Left hindlimb (tissue), 1 donor: ENCODE measurements around the gene CDCA3.
"Not testable (repeated sequence)": the region's sequence is repeated elsewhere in the genome, so short reads cannot be mapped to it uniquely, and the experiment has no call there.

Experiments used
- DNase-seq: peaks from one replicate; pipeline ENCODE4 v3.0.0-alpha.2; 2018

Gene CDCA3

DNA sequence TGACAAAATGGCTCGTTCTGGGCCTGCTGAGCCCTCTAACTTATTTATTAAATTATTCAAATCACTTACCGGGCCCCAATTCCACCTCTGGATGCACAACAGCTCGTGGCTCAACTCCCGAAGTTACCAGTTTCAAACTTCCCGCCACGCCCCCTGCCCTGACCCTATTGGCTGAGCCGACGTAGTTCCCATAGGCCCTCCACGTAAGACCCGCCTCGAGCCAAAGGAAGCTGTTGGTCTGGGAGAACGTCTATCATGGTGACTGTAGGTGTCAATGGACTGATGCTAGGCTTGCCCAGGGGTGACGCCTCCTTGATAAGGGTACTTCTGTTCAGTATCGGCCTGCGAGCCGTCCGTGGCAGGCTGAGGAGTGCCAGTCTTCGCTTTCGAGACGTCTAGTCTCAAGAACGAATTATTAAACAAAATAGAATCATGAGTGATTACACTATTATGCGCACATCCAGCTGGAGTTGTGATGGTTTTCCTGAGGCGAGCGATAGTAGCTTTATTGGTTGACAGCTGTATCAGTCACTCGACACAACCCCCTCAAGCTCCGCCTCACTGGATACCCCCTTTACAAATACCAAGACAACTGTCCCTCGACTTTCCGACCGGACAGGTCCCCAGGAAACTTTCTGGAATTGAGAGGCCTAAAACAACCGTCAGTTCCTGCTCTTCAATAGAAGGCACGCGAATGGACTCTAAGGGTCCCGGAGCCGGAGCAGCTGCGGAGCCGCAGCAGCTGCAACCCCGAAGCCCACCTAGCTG, at the start of gene CDCA3:
CDCA3 (minus strand) TSS at position 134 of the 768 bp plus-strand sequence. CDS start 334 bp downstream, outside the sequence.
- peak; percentile 96 for DNase-seq

DNA sequence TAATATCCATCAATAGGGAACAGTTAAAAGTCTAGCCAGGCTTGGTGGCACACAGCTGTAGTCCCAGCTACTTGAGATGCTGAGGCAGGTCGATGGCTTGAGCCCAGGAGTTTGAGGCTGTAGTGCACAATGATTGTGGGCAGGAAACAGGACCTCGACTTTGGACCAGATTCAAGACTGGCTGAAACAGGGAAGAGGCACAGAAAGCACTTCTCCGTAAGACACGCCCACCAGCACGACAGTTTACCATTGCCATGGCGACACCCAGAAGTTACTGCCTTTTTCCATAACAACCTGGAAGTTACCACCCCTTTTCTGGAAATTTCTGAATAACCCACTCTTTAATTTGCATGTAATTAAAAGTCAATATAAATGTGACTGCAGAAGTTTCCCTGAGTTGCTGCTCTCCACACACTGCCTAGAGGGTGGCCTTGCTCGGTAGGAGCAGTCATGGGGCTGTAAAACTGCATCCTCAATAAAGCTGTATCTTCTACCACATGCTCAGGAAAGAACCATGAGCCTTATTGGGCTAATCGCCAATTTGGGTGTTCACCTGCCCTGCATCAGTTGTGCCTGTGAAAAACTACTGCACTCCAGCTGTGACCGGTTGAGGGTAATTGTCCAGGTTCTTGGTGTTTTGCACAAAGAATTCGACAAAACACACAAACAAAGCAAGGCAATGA, 48.9 kb upstream of the CDCA3 start:
- peak; percentile 68 for DNase-seq

DNA sequence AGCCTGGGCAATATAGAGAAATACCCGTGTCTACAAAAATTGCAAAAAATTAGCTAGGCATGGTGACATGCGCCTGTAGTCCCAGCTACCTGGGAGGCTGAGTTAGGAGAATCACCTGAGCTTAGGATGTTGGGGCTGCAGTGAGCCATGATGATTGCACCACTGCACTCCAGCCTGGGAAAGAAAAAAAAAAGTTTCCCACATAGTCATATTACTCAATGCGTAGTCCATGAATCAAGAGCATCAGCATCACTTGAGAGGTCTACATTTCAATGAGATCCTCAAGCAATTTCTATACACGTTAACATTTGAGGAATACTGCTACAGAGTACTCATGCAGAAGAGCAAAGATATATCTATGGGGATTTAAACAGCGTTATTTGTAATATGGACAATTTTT, 48.3 kb upstream of the CDCA3 start:
- no peak for DNase-seq

DNA sequence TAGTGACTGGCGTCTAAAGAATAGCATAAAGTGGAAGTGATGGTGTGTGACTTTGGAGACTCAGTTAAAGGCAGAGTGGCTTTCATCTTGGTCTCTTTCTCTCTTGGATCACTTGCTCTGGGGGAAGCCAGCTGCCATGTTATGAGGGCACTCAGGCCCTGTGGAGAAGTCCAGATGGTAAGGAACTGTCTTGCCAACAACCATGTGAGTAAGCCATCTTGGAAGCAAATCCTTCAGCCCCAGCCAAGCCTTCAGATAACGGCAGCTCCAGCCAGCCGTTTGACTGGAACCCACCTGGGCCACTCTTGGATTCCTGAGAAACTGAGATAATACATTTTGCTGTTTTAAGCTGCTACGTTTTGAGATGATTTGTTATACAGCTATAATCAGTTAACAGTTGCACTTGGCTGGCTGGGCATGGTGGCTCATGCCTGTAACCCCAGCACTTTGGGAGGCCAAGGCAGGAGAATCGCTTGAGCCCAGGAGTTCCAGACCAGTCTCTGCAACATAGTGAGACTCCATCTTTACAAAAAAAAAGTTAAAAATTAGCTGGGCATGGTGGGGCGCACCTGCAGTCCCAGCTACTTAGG, 45.9 kb upstream of the CDCA3 start:
- DNase-seq = no peak

DNA sequence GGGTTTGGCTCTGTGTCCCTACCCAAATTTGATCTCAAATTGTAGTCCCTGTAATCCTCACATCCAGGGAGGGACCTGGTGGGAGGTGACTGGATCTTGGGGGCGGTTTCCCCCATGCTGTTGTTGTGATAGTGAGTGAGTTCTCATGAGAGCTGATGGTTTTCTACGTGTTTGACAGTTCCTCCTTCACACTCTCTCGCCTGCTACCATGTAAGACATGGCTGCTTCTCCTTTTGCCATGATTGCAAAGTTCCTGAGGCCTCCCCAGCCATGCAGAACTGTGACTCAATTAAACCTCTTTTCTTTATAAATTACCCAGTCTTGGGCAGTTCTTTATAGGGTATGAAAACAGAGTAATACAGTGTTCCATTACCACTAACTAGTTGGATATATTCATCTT, 43.2 kb upstream of the CDCA3 start:
- no peak for DNase-seq

DNA sequence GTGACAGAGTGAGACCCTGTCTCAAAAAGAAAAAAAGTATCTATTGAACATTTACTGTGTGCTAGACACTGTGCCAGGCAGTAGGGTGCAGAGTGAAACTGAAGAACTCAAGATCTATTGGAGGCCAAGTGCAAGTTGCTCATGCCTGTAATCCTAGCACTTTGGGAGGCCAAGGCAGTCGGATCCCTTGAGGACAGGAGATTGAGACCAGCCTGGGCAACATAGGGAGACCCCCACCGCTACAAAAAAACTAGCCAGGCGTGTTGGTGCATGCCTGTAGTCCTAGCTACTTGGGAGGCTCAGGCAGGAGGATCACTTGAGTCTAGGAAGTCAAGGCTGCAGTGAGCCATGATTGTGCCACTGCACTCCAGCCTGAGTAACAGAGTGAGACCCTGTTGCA, 41.6 kb upstream of the CDCA3 start:
- not testable (repeated sequence) for DNase-seq

DNA sequence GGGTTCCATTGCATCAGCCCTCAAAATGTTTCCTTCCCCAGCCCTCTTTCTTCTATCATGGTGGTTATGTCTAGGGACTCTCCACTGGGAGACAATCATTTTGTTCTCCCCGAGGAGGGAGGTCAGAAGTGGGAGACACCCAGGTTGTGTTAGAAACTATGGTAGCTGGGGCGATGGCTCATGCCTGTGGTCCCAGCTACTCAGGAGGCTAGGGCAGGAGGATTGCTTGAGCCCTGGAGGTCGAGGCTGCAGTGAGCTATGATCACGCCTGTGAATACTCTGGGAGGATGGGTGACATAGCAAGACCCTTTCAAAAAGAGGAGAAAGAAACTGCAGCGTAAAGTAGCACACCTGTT, 40.5 kb upstream of the CDCA3 start:
- DNase-seq = no peak

DNA sequence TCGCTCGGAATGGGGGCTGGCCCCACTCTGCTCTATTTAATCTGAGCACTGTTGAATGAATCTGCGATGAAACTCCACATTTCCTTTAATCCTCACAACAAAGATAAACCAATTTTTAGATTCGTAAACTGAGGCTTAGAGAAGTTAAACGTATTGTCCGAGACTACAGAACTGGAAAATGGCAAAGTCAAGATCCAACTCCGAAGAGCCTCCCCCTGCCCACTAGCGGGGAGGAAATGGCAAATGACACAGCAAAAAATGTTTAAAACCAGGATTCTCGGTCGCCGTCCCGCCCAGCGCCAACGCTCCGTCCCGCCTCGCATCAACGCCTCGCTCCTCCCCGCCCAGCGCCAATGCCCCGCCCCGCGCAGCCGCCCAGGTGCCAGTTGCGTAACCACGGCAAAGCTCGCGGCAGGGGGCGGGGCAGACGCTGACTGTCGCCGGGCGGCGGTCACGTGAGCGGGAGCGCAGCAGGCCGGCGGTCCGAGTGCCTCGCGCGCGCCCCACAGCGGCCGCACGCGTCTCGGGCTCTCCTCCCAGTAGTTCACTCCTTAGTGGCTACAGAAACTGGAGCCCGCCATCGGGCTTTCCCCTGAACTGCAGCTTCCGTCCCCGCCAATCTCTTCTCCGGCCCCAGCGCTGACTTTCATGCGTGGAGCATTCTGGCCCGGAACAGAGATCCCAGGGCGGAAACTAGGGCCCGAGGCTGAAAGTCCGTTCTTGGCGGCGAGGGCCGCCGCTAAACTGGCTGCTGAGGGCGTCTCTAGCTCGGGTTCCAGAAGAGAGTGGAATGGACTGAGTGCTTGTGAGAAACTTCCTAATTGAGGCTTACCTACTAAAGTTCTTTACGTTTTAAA, 39.9 kb upstream of the CDCA3 start:
- DNase-seq = peak; percentile 99

DNA sequence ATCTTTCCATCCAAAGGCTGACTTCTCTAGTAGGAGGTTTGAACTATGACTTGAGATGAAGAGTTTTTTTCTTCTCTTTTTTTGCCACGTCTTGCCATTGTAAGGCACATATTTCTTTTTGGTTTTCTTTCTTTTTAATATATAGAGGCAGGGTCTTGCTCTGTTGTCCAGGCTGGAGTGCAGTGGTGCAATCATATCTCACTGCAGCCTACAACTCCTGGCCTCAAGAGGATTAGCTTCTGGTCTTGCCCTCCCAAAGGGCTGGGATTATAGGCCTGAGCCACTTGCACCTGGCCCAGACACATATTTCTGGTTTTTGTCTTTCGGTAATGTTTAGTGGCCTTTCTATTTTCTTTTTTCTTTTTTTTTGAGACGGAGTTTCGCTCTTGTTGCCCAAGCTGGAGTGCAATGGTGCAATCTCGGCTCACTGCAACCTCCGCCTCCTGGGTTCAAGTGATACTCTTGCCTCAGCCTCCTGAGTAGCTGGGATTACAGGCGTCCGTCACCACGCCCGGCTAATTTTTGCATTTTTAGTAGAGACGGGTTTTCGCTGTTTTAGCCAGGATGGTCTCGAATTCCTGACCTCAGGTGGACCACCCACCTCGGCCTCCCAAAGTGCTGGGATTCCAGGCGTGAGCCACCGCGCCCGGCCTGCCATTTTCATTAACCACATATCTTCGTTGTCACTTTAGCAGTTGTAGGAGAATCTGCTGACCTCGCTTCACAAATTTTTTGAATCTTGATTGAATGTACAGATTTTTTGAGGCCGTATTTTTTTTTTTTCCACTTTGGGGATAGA, 38.9 kb upstream of the CDCA3 start:
- DNase-seq = not testable (repeated sequence)

DNA sequence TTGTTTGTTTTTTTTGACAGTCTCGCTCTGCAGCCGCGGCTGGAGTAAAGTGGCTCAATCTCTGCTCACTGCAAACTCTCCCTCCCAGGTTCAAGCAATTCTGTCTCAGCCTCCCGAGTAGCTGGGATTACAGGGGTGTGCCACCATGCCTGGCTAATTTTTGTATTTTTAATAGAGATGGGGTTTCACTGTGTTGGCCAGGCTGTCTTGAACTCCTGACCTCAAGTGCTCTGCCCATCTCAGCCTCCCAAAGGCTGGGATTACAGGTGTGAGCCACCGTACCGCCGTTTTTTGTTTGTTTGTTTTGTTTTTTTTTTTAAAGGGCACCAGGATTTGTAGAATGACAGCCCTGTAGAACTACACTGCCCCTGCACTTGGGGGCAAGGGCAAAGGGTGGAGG, 37.7 kb upstream of the CDCA3 start:
- DNase-seq = not testable (repeated sequence)

DNA sequence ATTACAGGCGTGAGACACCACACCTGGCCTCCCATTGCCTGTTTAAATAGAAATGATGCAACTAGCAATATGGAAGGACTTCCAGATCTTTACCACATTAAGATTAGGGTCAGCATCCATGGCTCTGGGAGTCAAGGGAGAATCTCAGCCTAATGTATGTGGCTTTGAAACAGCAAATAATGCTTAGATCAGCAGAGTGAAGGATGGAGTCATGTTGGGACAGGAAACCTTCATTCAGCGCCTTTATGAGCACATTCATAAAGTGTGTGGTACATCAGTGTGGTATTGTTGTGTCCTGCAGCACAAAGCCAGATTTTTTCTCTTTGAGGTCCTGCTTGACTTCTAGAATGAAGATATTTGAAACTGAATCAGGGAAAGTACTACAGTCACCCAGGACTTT, 37.3 kb upstream of the CDCA3 start:
- DNase-seq = no peak

DNA sequence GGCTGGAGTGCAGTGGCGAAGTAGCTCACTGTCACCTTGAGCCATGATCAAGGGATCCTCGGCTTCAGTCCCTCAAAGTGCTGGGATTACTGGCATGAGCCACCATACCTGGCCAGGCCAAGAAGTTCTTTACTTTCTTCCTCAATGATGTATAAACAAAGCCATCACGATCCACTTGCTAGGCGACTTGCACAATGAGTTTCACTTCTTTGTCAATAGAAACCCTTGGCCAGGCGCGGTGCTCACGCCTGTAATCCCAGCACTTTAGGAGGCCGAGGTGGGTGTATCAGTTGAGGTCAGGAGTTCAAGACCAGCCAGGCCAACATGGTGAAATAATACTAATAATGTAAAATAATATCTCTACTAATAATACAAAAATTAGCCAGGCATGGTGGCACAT, 36.4 kb upstream of the CDCA3 start:
- DNase-seq = no peak

DNA sequence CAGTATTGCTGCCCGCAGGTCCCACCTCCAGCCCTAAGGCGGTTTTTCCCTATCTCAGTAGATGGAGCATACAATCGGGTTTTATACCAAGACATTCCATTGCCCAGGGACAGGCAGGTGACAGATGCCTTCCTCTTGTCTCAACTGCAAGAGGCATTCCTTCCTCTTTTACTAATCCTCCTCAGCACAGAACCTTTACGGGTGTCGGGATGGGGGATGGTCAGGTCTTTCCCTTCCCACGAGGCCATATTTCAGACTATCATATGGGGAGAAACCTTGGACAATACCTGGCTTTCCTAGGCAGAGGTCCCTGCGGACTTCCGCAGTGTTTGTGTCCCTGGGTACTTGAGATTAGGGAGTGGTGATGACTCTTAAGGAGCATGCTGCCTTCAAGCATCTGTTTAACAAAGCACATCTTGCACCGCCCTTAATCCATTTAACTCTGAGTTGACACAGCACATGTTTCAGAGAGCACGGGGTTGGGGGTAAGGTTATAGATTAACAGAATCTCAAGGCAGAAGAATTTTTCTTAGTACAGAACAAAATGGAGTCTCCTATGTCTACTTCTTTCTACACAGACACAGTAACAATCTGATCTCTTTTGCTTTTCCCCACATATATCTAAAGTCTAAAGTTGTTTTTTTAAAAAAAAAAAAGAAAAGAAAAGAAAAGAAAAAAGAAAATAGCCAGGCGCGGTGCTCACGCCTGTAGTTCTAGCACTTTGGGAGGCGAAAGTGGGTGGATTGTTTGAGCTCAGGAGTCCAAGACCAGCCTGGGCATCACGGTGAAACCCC, 35.3 kb upstream of the CDCA3 start:
- DNase-seq = not testable (repeated sequence)

DNA sequence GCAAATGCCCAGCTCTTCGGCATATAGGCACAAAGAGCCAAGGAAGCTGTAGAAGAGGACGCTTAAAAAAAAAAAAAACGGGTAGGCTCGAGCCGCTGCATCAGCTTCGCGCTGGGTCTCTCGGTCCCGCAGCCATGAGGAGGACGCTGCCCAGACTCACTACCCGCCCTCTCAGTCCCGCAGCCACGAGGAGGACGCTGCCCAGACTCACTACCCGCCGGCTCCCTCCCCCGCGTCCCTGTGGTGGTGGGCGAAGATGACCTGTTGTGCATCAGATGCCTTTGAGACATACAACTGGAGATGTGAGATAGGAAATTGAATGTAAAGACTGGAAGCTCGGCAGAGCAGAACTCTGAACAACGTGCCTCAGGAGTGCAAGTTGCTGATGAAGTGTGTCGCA, 33.5 kb upstream of the CDCA3 start:
- DNase-seq = no peak

DNA sequence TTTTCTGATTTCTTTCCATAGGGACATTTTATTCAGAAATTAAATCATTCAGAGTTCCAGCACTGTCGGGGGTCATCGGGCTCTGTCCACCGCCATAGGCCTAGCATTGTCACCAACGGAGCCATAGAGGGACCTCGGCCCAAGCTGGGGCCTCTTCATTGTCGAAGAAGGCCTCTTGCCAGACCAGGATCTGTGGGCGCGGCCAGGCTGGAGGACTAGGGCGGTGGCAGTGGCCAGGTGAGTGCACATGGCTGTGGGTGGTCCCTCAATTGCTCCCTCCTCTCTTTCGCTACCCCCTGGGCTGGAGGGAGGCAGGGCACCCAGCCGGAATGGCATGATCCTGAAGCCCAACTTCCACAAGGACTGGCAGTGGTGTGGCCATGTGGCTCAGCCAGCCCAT, 32.6 kb upstream of the CDCA3 start:
- no peak for DNase-seq

DNA sequence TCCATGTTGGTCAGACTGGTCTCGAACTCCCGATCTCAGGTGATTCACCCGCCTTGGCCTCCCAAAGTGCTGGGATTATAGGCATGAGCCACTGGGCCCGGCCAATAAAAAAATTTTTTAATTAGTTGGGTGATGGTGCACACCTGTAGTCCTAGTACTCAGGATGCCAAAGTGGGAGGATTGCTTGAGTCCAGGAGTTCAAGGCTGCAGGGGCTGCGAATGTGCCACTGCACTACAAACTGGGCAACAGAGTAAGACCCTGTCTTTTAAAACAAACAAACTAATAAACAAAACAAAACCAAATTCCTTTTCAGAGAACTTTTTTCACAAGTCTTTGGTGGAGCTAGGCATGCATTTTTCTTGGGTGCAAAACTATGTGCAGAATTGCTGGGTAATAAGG, 32.2 kb upstream of the CDCA3 start:
- DNase-seq = no peak

DNA sequence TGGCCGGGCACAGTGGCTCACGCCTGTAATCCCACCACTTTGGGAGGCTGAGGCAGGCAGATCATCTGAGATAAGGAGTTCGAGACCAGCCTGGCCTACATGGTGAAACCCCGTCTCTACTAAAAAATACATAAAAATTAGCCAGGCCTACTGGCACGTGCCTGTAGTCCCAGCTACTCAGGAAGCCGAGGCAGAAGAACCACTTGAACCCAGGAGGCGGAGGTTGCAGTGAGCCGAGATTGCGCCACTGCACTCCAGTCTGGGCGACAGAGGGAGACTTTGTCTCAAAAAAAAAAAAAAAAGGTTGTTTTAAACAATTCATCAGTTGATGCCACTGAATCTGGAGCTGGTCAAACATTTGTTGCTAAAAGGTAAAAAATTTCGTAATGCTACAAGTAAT, 28.7 kb upstream of the CDCA3 start:
- DNase-seq = not testable (repeated sequence)

DNA sequence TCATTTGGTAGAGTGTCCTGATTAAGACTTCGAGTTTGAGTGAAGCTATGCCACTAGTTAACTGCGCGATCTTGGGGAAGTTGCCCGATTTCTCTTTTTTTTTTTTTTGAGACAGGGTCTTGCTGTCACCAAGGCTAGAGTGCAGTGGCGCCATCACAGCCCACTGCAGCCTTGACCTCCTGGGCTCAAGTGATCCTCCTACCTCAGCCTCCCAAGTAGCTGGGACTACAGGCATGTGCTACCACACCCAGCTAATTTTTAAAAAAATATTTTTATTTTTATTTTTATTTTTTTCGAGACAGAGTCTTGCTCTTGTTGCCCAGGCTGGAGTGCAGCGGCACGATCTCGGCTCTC, 22.9 kb upstream of the CDCA3 start:
- not testable (repeated sequence) for DNase-seq

DNA sequence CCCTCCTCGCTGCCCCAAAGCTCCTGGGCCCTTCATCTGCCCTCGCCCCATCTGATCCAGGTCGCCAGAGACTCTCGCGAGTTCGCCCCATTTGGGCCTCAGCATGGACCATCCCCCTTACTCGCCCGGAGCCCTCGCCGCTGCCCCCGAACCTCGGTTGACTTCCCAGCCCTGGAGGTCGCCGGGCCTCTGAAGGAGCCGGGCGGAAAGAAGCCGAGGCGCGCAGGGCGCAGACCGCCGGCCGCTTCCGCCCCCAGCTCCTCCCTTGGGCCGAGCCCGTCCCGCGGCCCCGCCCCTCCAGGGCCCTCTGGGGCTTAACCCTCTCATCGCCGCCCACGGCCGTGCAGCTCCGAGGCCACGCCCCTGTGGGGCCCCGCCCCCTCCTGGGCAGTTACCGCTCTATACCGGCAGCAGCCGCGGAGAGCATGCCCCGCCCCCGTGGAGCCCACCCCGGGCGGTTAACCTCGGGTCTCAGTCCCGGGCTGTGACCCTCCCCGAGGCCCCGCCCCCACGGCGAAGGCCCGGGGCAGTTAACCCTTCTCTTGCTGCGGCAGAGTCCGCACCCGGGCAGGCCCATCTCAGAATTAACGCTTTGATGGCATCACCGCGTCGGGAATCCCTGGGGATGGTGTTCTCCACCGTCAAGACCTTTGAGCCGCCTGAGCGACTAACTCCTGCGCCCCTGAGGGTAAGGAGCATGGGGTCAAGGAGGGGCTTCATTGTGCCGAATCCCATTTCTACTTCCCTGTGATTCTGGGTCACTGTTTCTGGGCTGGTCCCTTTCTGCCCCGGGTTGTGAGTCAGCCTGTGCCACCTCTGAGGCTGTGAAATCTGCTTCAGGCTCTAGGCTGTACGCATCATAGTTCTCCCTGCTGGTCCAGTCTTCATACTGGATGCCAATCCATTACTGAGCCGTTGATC, 22.3 kb upstream of the CDCA3 start, which contains the start of gene SPSB2:
SPSB2 (minus strand) TSS at position 210 of the 921 bp plus-strand sequence. CDS start 402 bp downstream, outside the sequence.
- DNase-seq = peak; percentile 97
